Measurements from ENCODE around the gene ABCA5. TPM values are rescaled to one million over a fixed set of nuclear protein-coding genes. Genes with fewer than 3 reads are reported as not detected.
"Not testable (repeated sequence)": the region's sequence is repeated elsewhere in the genome, so short reads cannot be mapped to it uniquely, and the experiment has no call there.

Gene ABCA5
- total RNA-seq, 1 donor: 7.3 TPM

GRCh38 chr17:69287168-69287567 is 39.8 kb downstream of the ABCA5 start:
- no peak overlapping the region for H3K4me3 ChIP-seq (ENCODE audit: low read depth, low read length)
- TF ChIP-seq CTCF (IDR thresholded peaks at IDR 0.05; ENCODE audit: insufficient read depth, low read length): no peak
- peak; percentile 2 for DNase-seq (ENCODE audit: low read depth)

DNA sequence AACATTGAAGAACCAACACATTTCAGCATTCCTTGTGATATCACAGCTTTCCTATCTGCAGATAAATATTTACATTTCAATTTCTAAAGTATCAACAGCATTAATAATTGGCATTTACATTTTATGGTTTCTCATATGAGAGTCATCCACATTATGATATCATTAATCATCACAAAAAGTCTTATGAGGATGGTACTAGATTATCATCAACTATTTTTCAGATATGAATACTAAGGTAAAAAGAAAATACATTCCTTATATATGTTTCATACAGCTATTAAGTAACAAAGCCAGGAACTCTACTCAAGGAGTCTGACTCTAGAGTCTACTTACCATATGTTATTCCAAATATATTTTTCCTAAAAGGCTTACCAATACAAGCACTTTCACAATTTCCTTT is 40.7 kb downstream of the ABCA5 start:
- no peak for DNase-seq (ENCODE audit: low read depth)
- no peak overlapping the region for H3K4me3 ChIP-seq (ENCODE audit: low read depth, low read length)
- no peak for TF ChIP-seq CTCF (IDR thresholded peaks at IDR 0.05; ENCODE audit: insufficient read depth, low read length)

DNA sequence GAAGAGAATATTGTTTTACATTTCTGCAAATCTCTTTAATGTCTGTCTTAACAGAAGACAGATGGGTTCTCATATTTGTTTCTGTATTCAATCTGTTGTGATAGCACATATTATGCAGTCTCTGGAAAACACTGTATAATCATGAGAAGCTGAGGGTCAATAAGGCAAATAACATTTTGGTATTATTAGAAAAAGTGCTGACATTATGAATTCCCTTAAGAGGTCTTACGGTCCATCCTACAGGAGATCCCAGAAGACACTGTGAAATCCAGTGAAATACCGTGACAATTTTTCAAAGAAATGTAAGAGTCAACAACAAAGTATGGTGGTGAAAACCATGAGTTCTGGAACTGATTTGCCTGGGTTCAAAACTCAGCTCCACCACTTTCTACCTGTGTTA is 42.3 kb downstream of the ABCA5 start:
- no peak for DNase-seq (ENCODE audit: low read depth)
- H3K4me3 ChIP-seq (ENCODE audit: low read depth, low read length): no peak overlapping the region
- no peak for TF ChIP-seq CTCF (IDR thresholded peaks at IDR 0.05; ENCODE audit: insufficient read depth, low read length)

- no peak overlapping the region for H3K4me3 ChIP-seq (ENCODE audit: low read depth, low read length)
- DNase-seq (ENCODE audit: low read depth): no peak
- TF ChIP-seq CTCF (IDR thresholded peaks at IDR 0.05; ENCODE audit: insufficient read depth, low read length): no peak
Observed at GRCh38 chr17:69282002-69282401, 44.9 kb downstream of the ABCA5 start.

GRCh38 chr17:69276279-69276678 is 50.7 kb downstream of the ABCA5 start:
- DNase-seq (ENCODE audit: low read depth); H3K4me3 ChIP-seq (ENCODE audit: low read depth, low read length): not testable (repeated sequence)

DNA sequence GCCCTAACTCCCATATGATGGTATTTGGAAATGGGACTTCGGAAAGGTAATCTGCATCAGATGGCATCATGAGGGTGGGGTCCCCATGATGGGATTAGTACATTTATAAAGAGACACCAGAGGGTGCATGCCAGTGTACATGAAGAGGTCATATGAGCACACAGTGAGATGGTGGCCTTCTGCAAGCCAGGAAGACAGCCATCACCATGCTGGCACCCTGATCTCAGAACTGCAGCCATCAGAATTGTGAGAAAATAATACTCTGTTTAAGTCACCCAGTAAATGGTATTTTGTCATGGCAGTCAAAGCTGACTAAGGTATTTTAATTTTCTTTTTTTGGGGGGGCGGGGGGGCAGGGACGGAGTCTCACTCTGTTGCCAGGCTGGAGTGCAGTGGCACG is 51.2 kb downstream of the ABCA5 start:
- no peak for DNase-seq (ENCODE audit: low read depth)
- TF ChIP-seq CTCF (IDR thresholded peaks at IDR 0.05; ENCODE audit: insufficient read depth, low read length): no peak
- H3K4me3 ChIP-seq (ENCODE audit: low read depth, low read length): no peak overlapping the region

GRCh38 chr17:69271023-69271422 is 55.9 kb downstream of the ABCA5 start:
- TF ChIP-seq CTCF (IDR thresholded peaks at IDR 0.05; ENCODE audit: insufficient read depth, low read length): no peak
- DNase-seq (ENCODE audit: low read depth): no peak
- no peak overlapping the region for H3K4me3 ChIP-seq (ENCODE audit: low read depth, low read length)

All from fibroblast of the aortic adventitia (primary cell).